ENCODE data around the gene KDM2B.
"Not testable (repeated sequence)": the region's sequence is repeated elsewhere in the genome, so short reads cannot be mapped to it uniquely, and the experiment has no call there.

The KDM2B gene

GRCh38 chr12:121428883-121429282, 151.9 kb downstream of the KDM2B start:
- DNase-seq: no peak

- DNase-seq: no peak
Observed at GRCh38 chr12:121427556-121428050, 153.2 kb downstream of the KDM2B start.

- DNase-seq: no peak
Observed at GRCh38 chr12:121424624-121424975, 156.2 kb downstream of the KDM2B start.

GRCh38 chr12:121423682-121424623, 156.9 kb downstream of the KDM2B start:
- DNase-seq: peak; percentile 29

- DNase-seq: no peak
Observed at GRCh38 chr12:121423253-121423652, 157.6 kb downstream of the KDM2B start.

- DNase-seq: no peak
Observed at GRCh38 chr12:121420109-121420508, 160.7 kb downstream of the KDM2B start.

- no peak for DNase-seq
Observed at GRCh38 chr12:121417847-121418246, 163.0 kb downstream of the KDM2B start.

- no peak for DNase-seq
Observed at GRCh38 chr12:121413917-121414316, 166.9 kb downstream of the KDM2B start.

GRCh38 chr12:121405211-121405610, 175.6 kb downstream of the KDM2B start:
- DNase-seq: no peak

GRCh38 chr12:121404734-121405133, 176.1 kb downstream of the KDM2B start:
- DNase-seq: no peak

- no peak for DNase-seq
Observed at GRCh38 chr12:121403721-121404120, 177.1 kb downstream of the KDM2B start.

GRCh38 chr12:121400332-121401139, 180.3 kb downstream of the KDM2B start:
- DNase-seq: peak; percentile 32

GRCh38 chr12:121399391-121400331, 181.2 kb downstream of the KDM2B start, which contains the start of gene RNF34:
TSS of gene RNF34 (plus strand) at chr12:121400118. CDS start at chr12:121400213, 95 bp downstream.
- peak; percentile 99 for DNase-seq

- DNase-seq: no peak
Observed at GRCh38 chr12:121398355-121398754, 182.5 kb downstream of the KDM2B start.

GRCh38 chr12:121397521-121397920, 183.3 kb downstream of the KDM2B start:
- DNase-seq: no peak

- DNase-seq: no peak
Observed at GRCh38 chr12:121392325-121392716, 188.5 kb downstream of the KDM2B start.

GRCh38 chr12:121391619-121392324, 189.1 kb downstream of the KDM2B start:
- DNase-seq: peak; percentile 15

- no peak for DNase-seq
Observed at GRCh38 chr12:121390856-121391255, 190.0 kb downstream of the KDM2B start.

GRCh38 chr12:121388421-121388981, 192.3 kb downstream of the KDM2B start:
- DNase-seq: peak; percentile 73

- DNase-seq: not testable (repeated sequence)
Observed at GRCh38 chr12:121384891-121385290, 195.9 kb downstream of the KDM2B start.

GRCh38 chr12:121383601-121384021, 197.2 kb downstream of the KDM2B start:
- DNase-seq: no peak

All from fibroblast of skin of back (primary cell).